UCSD-AML1 (cell line): ENCODE data around the gene SCAMP5.
A peak's percentile ranks its signal among the peaks of the same experiment; 100 is the strongest.

ENCODE experiments used
- DNase-seq: peaks from one replicate; lab custom pipeline; 2025; ENCODE audit not compliant: unreplicated experiment; lab: John Stamatoyannopoulos, UW

SCAMP5 gene

DNA sequence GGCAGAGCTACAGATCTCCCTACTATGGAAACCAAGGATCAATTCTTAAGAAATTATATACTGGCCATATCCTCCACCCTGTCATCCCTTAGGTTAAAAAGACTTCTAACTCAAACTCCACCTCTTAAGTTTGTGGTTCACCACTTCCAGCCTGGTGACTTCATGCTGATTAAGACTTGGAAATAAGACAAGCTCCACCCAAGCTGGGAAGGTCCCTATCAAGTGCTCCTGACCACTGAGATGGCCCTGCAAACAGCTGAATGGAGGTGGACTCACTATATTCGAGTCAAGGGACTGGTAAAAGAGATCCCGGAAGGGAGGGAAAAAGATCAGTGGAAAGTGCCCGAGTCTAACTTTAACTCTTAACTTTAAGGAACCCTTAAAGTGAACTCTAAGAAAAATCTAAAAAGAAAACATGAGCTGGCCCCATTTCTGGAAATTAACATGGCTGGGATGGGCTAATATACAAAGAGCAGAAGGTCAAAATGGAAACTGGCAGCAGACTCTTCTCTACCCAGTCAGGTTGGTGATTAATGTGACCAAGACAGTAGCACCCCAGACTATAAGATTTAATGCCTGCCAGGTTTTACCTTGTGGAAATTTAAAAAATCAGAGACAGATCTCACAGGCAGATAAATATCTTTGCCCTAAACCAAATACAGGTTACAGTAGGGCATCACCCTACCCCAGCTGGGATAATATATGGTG is 71.9 kb downstream of the SCAMP5 start:
- peak; percentile 48 for DNase-seq

GRCh38 chr15:75068748-75069147 is 73.4 kb downstream of the SCAMP5 start:
- no peak for DNase-seq

- no peak for DNase-seq
These were observed 74.0 kb downstream of the SCAMP5 start for GRCh38 chr15:75069301-75069925.

DNA sequence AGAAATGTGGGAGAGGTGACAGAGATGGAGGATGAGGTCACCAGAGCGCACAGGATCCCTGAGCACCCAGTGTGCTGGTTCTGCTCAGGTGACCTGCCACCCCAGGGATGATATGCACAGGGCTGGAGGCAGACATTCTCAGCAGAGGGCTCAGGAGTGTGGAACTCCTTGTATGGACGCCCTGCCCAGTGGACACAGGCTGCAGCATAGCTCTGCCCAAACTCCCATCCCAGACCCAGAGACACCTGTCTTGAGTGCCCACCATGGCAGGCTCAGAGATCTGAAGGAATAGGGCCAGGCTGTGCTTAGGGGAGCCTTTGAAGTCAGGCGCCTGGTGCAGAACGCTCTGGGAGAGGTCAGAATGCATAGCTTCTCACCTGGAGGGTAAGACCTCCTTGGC is 75.3 kb downstream of the SCAMP5 start:
- no peak for DNase-seq
